GM21528 (cell line): ENCODE measurements around the gene JADE2.
"Not testable (repeated sequence)": the region's sequence is repeated elsewhere in the genome, so short reads cannot be mapped to it uniquely, and the experiment has no call there.

Source experiments
- ATAC-seq: cut with Tn5 transposase; IDR thresholded peaks from one replicate; pipeline ENCODE4 v1.9.1; 2021; ENCODE audit warnings: mild to moderate bottlenecking, moderate library complexity; ENCODE audit not compliant: unreplicated experiment, low FRiP score

JADE2 gene

DNA sequence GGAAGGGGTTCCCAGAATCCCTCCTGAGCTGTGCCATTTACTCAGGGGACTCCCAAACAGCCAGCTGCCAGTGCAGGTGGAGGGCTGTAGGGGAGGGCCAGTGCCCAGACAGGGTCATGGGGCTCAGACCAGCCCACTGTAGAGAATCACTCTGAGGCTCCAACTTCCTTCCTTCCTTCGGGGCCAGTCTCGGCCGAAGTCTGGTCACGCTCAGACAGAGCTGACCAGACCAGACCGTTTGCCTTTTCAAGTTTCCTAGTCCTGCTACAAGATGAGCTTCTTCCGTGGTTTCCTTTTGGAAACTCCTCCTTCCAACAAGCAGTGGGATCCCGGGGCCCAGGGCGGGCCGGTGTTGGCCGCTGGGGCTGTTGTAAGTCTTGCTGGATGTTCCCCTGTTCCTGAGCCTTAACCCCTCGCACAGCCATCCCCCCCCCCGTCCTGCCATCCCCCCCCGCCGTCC, 54.6 kb downstream of the JADE2 start:
- ATAC-seq: no peak

DNA sequence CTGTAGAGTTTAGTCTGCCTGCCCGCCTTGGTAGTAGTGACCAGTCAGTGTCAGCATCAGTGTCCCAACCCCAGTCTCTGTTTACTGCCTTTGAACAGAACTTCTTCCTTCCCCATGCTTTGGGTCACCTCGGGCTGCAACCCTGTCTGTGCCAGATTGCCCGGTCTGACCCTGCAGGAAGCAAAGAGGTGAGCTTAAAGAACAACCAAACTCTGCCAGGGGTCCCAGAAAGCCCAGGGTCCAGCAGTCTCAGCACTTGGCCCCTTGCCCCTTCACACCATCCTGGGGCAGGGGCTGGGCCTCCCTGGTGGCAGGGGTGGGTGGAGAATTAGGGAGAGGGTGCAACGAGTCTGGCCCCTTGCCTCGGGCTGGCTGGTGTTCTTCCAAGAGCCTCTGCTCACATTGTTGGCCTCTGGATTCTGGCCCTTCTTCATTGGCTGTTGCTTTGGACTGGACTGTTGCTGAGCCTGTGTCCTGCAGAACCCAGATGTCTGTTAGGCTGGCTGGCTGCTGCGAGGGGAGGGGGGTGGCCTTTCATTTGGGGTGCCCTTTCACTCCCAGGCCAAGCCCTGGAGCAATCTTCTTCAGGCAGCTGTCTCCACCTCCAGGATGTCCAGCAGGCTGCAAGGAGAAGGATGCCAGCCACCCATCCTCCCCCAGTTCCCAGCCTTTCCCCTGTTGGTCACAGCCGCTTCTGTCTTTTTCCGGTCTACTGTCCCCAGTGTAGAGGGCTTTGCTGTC, 55.9 kb downstream of the JADE2 start:
- no peak for ATAC-seq

DNA sequence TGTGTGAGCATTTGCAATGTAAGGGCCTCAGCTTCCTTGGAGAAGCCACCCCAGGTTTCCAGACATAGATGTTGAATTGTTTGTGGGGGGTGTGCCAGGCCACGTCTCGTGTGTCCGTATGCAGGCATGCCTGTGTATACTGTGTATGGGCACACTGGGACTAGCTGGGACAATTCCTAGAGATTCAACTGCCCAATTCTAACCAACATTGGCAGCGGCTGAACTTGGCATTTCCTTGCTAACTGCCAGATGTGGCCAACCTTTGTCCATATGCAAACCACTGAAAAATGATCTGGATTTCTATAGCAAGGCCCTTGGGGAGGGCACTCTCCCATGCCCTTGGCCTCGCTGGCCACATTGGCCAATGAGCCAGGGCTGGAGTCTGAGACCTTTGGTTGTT, 56.8 kb downstream of the JADE2 start:
- ATAC-seq: no peak

DNA sequence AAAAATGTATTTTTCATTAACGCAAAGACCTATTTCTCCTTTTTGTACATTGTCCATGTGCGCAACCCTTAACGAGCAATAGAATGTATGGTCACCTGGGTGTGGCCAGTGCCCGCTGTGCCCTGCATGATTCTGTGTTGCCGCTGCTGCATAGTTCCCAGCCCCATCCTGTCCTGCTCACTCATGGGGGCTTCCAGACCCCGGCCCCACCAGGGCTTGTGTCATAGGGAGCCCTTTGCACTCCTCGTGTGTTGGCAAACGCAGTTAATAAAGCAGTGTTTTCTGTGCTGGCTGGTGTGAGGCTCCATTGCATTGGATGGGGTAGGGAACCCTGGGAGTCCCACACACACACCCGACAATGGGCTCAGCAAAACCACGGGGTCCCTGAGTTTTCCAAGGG, 57.5 kb downstream of the JADE2 start:
- no peak for ATAC-seq

DNA sequence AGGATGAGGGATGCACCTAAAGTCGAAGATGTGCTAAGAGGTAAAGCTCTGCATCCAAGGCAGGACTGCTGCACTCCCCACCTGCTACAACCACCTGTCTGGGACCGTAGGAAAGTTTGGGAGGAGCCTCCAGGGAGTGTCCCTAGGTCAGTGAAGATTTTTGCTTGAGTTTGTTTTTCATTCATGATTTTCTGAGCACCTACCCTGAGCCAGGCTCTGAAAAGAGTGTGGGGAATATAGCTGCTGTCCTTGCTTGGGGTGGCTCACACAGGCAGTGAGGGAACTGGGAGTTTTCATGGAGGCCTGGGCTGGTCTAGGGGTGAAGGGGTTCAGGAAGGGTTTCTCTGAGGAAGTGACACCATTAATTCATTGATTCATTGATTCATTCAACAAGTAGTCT, 58.3 kb downstream of the JADE2 start:
- no peak for ATAC-seq

DNA sequence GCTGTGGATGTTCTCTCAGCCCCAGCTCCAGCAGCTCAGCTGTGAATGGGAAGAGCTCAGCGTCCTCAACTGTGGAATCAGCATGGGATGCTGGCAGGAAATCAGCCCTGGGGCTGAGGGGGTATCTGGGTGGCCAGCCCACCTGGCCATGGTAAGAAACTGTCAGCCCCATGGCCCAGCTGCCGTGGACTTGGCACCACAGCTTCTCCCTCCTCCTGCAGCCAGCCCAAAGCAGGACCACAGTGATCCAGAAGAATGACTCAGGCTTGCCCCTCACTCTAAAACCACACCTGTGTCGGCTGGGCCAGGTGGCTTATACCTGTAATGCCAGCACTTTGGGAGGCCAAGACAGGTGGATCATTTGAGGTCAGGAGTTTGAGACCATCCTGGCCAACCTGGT, 59.2 kb downstream of the JADE2 start:
- no peak for ATAC-seq

DNA sequence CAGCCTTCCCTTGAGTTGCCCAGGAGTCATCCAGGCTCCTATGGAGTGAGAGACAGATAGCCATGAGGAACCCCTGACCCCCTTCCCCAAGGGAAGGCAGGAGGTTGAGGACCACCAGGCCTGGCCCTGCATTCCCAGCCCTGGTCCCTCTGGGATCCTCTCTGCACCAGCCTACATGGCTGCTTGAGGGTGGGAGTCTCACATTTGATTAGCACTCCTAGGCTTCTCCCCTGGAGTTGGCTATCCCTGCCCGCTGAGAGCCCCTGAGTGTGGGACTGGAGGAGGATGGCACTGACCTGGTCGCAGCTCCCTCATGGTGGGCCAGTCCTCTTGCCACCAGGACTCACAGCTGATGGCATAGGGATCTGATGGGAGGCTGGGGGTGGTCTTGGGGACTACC, 60.5 kb downstream of the JADE2 start:
- no peak for ATAC-seq

DNA sequence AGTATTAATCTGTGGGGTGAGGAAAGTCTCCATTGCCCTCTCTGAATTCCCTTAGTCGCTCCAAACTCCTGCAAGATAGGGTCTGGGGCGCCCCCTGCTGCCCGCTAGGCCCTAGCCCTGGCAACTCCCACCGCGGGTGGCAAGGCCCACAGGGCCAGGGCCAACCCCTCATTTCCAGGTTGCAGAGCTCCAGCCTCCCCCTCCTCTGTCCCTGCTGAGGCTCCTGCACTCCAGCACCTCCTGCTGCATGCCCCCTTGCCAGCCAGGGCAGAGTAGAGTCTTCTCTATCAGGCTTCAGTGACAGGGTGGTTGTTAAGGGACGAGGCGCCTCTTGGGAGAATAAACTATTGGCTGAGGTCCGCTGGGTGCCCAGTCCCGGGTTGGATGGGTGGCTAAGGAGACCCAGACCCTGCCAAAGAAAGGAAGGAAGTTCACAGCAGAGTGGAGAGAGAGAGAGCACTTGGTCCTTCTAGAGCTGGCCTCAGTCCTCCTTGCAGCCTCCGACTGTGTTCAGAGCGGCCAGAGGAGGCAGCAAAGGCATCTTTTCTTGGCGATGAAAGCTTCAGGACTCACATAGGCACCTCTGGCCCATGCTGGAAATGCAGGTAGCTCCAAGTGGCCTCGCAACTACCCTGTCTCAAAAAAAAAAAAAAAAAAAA, 61.5 kb downstream of the JADE2 start:
- ATAC-seq: peak; percentile 77

DNA sequence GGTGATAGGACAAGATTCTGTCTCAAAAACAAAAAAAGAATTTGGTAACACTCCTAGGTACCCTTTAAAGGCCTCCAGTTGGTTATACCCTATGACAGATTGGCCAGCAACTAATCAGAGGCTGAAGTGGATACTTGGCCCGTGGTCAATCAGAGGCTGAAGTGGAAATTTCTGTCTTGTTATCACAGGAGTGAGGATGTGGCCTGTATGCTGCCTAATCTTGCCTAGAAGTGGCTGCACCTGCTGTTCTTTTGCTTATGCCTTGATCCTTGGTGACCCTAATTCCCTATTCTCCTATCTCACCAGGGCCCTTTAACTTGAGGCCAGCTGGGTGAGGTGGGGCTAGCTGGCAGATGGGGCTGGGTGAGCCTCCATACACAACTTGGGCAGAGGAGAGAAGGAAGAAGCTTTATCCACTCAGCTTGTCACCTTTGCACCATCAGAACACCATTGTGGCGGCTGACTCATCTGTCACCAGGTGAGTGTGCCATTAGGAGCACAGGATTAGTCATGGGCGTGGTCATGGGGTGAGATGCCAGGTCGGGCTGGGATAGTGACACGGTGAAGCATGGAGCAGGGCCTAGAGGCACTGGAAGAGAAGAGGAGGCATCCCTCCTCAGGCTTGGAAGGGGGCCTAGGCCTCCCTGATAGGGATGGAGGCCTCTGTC, 65.7 kb downstream of the JADE2 start:
- no peak for ATAC-seq

DNA sequence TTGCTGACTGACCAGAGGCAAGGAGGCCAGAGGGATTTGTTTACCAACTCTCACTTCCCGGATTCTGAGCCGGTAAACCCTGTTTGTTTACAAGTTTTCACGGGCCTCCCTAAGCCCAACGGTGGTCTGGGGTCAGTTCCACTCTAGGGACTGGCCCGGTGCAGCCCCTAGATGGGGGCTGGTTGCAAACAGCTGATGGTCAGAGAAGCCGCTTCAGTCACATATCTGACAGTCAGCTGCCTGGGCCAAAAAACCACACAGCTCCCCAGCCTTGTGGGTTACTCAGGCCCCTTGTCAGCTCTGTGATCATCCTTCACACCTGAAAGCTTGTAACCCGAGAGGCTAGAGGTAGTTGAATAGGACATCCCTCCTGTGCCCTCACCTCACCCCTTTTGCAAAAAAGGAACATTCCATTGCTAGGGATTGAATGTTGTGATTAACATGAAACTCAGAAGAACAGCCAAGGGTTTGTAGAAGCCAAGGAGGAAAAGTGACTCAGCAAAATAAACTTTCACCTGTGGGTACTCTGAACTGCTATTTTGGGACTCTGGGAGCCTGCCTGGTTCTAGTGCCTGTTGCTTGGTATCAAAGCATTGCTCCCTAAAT, 66.8 kb downstream of the JADE2 start:
- ATAC-seq: no peak

DNA sequence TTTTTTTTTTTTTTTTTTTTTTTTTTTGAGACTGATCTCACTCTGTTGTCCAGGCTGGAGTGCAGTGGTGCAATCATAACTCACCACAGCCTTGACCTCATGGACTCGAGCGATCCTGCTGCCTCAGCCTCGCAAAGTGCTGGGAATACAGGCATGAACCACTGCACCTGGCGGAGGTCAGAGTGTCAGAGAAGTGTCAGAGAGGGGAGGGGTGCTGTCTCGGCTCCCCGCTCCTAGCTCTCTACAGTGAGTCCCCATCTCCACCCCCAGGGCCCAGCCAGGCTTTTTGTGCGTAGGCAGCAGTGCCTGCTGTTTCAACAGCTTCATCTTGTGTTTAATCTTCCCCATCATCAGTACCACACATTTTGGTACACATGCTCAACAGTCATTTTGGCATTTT, 68.9 kb downstream of the JADE2 start:
- ATAC-seq: no peak

DNA sequence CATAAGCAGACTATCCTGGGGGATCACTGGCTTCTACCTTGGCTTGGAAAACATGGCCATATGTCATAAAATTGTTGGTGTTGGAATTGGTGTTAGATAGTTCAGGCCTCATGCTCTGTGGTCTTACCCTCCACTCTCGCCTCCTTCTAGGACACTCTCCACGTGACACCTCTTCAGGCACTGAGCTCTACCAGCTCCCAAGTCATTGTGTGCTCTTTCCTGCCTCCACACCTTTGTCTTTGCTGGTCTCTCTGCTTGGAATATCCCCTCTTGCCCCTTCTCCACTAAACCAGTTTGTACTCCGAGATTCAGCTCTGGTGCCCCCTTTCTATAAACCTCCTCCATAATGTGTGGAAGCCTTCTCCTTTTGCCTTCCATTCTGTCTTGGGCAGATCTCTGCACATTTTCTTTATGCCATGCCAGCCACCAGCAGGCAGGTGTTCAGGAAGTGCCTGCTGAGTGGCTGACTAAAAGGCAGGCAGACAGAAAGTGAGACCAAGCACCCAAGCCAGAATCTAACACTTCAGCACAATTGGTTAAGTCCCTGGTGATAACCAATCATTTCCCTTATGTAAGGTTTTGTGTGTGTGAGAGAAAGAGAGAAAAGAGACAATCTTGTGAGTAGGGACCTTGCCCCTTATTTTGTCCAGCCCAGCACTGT, 69.5 kb downstream of the JADE2 start:
- ATAC-seq: peak; percentile 68

DNA sequence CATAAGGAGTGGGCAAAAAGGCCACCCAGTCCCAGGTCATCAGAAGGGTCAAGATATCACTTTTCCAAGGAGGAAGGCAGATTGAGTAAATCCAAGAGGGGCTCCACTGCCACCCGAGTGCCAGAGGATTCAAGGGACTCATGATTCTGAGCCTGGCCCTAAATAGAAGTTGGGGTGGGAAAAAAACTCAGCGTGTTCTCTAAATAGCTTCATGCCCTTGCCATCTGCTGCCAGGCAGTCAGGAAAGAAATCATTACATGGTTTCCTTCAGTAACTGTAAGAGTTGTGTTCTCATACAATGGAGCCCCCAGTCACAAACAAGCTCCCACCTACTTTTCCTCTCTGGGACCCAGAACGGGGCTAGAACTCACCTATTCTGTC, 70.0 kb downstream of the JADE2 start:
- no peak for ATAC-seq

DNA sequence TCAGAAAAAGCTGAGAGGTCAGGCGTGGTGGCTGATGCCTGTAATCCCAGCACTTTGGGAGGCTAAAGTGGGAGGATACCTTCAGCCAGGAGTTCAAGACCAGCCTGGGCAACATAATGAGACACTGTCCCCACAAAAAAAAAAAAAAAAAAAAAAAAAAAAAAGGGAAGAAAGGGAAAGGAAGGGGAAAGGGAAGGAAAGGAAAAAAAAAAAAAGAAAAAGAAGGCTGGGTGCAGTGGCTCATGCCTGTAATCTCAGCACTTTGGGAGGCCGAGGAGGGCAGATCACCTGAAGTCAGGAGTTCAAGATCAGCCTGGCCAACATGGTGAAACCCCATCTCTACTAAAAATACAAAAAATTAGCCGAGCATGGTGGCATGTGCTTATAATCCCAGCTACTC, 74.3 kb downstream of the JADE2 start:
- not testable (repeated sequence) for ATAC-seq

DNA sequence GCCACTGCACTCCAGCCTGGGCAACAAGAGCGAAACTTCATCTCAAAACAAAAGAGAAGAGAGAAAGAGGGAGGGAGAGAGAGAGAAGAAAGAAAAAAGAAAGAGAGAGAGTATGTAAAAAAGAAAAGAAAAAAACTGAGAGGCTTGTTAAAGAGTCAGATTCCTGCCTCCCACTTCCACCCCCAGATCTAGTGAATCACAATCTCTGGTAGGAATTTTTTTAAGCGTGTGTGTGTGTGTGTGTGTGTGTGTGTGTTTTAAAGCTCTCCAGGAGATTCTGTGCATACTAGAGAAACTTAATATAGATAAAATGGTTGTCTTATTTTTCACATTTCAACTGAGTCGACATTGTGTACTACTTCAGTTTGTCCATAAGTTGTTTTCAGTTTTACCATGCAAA, 75.1 kb downstream of the JADE2 start:
- no peak for ATAC-seq

DNA sequence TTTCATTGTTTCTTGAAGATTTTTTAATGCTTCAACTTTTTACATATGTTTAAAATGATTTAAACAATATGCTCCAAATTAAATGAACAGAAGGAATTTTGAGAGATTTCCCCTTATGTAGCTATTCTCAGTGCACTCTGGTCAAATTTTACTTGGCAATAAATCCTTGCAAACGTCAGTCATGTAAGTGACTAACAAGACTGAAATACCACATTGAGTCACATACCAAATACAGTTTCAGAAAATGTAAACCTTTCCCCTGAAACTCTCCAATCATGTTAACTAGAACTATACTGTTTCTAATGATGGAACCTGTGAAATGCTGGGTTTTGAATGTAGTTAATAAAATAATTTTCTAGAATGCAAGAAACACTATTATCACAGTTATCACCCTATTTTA, 77.6 kb downstream of the JADE2 start:
- no peak for ATAC-seq

DNA sequence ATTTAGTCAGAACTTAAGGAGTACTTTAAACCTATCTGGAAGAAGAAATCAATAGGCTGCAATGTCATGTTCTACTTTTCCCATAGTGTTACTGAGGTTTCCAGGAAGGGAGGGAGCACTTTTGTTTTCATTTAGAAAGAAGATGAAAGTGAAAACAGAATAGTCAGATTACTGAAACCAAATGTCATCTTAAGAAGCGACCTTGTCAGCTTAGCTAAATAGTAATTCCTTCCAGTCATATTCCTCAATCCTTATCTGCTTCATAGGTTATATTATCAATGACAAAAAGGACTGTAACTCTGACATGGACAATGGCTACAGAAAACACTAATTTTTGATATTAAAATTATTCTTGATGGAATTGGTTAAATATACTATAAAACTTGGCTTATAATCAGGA, 79.4 kb downstream of the JADE2 start:
- ATAC-seq: no peak

DNA sequence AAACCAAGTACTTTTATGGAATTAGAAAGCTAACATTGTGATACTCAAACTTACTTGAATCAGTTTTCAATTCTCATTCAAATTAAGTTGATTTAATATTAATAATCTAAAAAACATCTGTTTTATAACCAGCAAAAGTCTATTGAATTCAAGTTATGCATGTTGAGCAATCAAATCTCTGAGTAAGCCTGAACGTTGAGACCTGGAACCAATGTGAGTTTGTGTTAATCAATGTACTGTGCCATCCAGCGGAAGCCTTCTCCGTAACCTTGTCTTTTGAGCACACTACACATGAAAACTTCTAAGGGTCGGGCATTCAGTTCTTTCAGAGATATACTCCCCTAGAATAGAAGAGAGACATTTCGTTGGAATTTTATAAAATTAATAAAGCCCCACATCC, 81.3 kb downstream of the JADE2 start:
- ATAC-seq: no peak

DNA sequence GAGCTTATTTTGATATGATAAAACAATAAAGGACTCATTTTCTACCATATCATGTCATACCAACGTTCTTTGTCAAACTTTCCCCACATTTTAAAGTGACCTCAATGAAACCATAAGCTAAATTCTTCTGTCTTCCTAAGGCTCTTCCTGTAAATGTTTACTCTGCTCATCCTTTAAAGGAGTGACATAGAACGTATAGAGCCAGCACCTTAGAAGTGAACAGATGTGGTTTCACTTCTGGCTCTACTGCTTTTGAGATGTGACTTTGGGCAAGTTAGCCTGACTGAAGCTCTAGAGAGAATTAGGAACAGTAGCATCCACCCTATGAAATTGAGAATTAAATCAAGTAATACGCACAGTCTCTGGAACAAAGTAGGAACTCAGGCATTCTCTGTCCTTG, 83.1 kb downstream of the JADE2 start:
- ATAC-seq: no peak

DNA sequence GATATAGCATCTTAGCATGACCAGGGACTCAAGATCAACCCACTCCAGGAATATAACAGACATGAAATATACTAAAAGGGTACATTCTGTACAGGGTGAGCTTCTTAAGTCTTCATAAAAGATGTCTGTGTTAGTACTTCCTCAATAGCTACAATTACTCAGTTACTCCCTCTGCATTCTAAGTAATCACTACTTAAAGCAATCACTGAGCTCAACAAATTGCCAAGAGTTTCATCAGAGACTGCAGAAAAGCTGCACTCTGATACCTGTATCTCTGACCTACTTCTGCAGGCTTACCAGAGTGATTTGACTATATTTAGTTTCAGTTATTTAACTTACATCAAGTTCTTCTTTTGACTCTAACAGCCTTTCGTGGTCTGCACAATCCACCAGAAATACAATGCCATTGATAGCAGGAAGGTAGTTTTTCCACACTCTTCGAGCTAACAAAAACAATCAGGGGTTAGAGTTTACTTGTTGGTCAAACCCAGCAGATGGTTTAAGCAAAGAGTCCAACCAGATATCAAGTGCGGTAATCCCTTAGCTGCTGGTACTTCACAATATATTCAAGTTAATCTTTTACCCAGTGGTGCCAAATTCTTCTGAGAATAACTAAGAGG, 83.9 kb downstream of the JADE2 start:
- ATAC-seq: no peak
